Peyer's patch (tissue), 4 donors: Measurements from ENCODE around the gene DNAJC24. TPM values are rescaled to one million over a fixed set of nuclear protein-coding genes. Genes with fewer than 3 reads are reported as not detected.

ENCODE experiments used
- DNase-seq, 3 donors: peaks; one replicate each; pipeline ENCODE4 v3.0.0-alpha.2; 2017 to 2019
- H3K27ac ChIP-seq, 4 donors: fragments of 200-600 bp; sonication (generic); one replicate each; pipeline ENCODE4 v1.5.1; 2016 to 2019
- H3K27me3 ChIP-seq, 2 donors: fragments of 200-600 bp; sonication (generic); one replicate each; pipeline ENCODE4 v1.5.1; 2019
- H3K36me3 ChIP-seq, 3 donors: fragments of 200-600 bp; sonication (generic); one replicate each; pipeline ENCODE4 v1.5.1; 2016 to 2019
- H3K4me1 ChIP-seq, 4 donors: fragments of 200-600 bp; sonication (generic); one replicate each; pipeline ENCODE4 v1.5.1; 2016 to 2019
- H3K4me3 ChIP-seq, 4 donors: fragments of 200-600 bp; sonication (generic); 1 replicate in 3 of 4; 2 replicates in 1 of 4; pipeline ENCODE4 v1.5.1; 2016 to 2019; ENCODE audit warnings: mild to moderate bottlenecking in 1 of 4
- H3K9me3 ChIP-seq, 4 donors: fragments of 200-600 bp; sonication (generic); one replicate each; pipeline ENCODE4 v1.5.1; 2016 to 2019; ENCODE audit warnings: mild to moderate bottlenecking in 1 of 4
- CTCF ChIP-seq, 6 experiments: fragments of 450-650 bp in 4 of 6; fragments of 200-600 bp in 2 of 6; sonication (generic) in 1 of 6; IDR thresholded peaks; one replicate each; pipeline ENCODE4 v1.5.1; 2017 to 2019; ENCODE audit warnings: antibody characterized with exemption in 6 of 6, mild to moderate bottlenecking in 3 of 6, moderate library complexity in 1 of 6
- POLR2A ChIP-seq, 2 donors: fragments of 450-650 bp; IDR thresholded peaks; one replicate each; pipeline ENCODE4 v1.5.1; 2017; ENCODE audit warnings: antibody characterized with exemption in 2 of 2, mild to moderate bottlenecking in 2 of 2, moderate library complexity in 2 of 2
- total RNA-seq, 4 donors: library from RNA; depleted of rRNA; stranded (reverse); fragments of >200 nt; gene quantifications; one replicate each; pipeline ENCODE4 v1.1.0, GENCODE V29; 2016

DNAJC24 gene
- total RNA-seq, 4 donors from 2014 or later: 12.1 to 17.3 (median 15.8) TPM

- no peak for TF ChIP-seq CTCF (IDR thresholded peaks at IDR 0.05)
- TF ChIP-seq POLR2A (IDR thresholded peaks at IDR 0.05): no peak
- no peak overlapping the region for H3K27ac ChIP-seq
- no peaks in the 10 kb centered on the region for H3K9me3 ChIP-seq
- H3K27me3 ChIP-seq: no peaks in the 10 kb centered on the region
- no peak for DNase-seq
- H3K4me3 ChIP-seq: no peak overlapping the region
- H3K36me3 ChIP-seq: peaks cover 0 to 10% (median 0%) of the 10 kb centered on the region in 3 donors
- H3K4me1 ChIP-seq: no peaks in the 10 kb centered on the region
These were observed 64.2 kb downstream of the DNAJC24 start for GRCh38 chr11:31433851-31434250.

GRCh38 chr11:31437742-31438435 is 68.2 kb downstream of the DNAJC24 start:
- H3K27ac ChIP-seq: no peak overlapping the region
- H3K4me1 ChIP-seq: no peaks in the 10 kb centered on the region
- no peak for TF ChIP-seq CTCF (IDR thresholded peaks at IDR 0.05)
- TF ChIP-seq POLR2A (IDR thresholded peaks at IDR 0.05): no peak
- H3K36me3 ChIP-seq: no peaks in the 10 kb centered on the region
- no peaks in the 10 kb centered on the region for H3K27me3 ChIP-seq
- H3K9me3 ChIP-seq: no peaks in the 10 kb centered on the region
- no peak overlapping the region for H3K4me3 ChIP-seq
- DNase-seq: no peak

GRCh38 chr11:31441296-31441695 is 71.6 kb downstream of the DNAJC24 start:
- Histone ChIP-seq H3K36me3 (no peaks in the 10 kb centered on the region), H3K27me3 (no peaks in the 10 kb centered on the region), H3K4me1 (no peaks in the 10 kb centered on the region), H3K9me3 (no peaks in the 10 kb centered on the region), H3K4me3 (no peak overlapping the region), H3K27ac (no peak overlapping the region)
- no peak for DNase-seq
- TF ChIP-seq CTCF (IDR thresholded peaks at IDR 0.05) (no peak), POLR2A (IDR thresholded peaks at IDR 0.05) (no peak)

- no peaks in the 10 kb centered on the region for H3K9me3 ChIP-seq
- no peaks in the 10 kb centered on the region for H3K27me3 ChIP-seq
These were observed 72.4 kb downstream of the DNAJC24 start for GRCh38 chr11:31442086-31442485.

GRCh38 chr11:31443802-31444201 is 74.1 kb downstream of the DNAJC24 start:
- no peak overlapping the region for H3K27ac ChIP-seq
- no peak overlapping the region for H3K4me3 ChIP-seq
- TF ChIP-seq CTCF (IDR thresholded peaks at IDR 0.05): no peak
- TF ChIP-seq POLR2A (IDR thresholded peaks at IDR 0.05): no peak
- no peaks in the 10 kb centered on the region for H3K4me1 ChIP-seq
- no peaks in the 10 kb centered on the region for H3K27me3 ChIP-seq
- no peaks in the 10 kb centered on the region for H3K36me3 ChIP-seq
- no peak for DNase-seq
- H3K9me3 ChIP-seq: no peaks in the 10 kb centered on the region

More at GRCh38 chr11:31442086-31442485, 72.4 kb downstream of the DNAJC24 start:
- no peaks in the 10 kb centered on the region for H3K36me3 ChIP-seq
- DNase-seq: no peak
- TF ChIP-seq CTCF (IDR thresholded peaks at IDR 0.05) (no peak), POLR2A (IDR thresholded peaks at IDR 0.05) (no peak)
- H3K4me3 ChIP-seq: no peak overlapping the region
- no peak overlapping the region for H3K27ac ChIP-seq
- no peaks in the 10 kb centered on the region for H3K4me1 ChIP-seq
